ENCODE results near the gene GPC2. TPM values are rescaled to one million over a fixed set of nuclear protein-coding genes. Genes with fewer than 3 reads are reported as not detected.

Gene GPC2
- total RNA-seq, 2 donors from 2014 or later, result 1.8 to 5.0 TPM

GRCh38 chr7:100126931-100127865 is 50.0 kb downstream of the GPC2 start, which contains the start of gene MBLAC1:
Gene MBLAC1, plus strand, starts transcription at chr7:100126967. Its CDS starts 429 bp downstream, at chr7:100127396.
- Histone ChIP-seq H3K36me3 (no peaks in the 10 kb centered on the region), H3K4me3 (peak within 1 kb of the TSS; percentile 97), H3K27ac (peak within 1 kb of the TSS; percentile 96 to 98), H3K9me3 (no peaks in the 10 kb centered on the region), H3K27me3 (replicated peaks; ENCODE audit: insufficient read depth) (no peaks in the 10 kb centered on the region), H3K4me1 (ENCODE audit: control insufficient read depth in 1 of 2, low read depth in 2 of 2) (peaks cover 13 to 37% of the 10 kb centered on the region in 2 donors)
- ATAC-seq (ENCODE audit: insufficient number of reproducible peaks, low FRiP score, low read depth), result peak; percentile 94
- TF ChIP-seq, protein P1, sequence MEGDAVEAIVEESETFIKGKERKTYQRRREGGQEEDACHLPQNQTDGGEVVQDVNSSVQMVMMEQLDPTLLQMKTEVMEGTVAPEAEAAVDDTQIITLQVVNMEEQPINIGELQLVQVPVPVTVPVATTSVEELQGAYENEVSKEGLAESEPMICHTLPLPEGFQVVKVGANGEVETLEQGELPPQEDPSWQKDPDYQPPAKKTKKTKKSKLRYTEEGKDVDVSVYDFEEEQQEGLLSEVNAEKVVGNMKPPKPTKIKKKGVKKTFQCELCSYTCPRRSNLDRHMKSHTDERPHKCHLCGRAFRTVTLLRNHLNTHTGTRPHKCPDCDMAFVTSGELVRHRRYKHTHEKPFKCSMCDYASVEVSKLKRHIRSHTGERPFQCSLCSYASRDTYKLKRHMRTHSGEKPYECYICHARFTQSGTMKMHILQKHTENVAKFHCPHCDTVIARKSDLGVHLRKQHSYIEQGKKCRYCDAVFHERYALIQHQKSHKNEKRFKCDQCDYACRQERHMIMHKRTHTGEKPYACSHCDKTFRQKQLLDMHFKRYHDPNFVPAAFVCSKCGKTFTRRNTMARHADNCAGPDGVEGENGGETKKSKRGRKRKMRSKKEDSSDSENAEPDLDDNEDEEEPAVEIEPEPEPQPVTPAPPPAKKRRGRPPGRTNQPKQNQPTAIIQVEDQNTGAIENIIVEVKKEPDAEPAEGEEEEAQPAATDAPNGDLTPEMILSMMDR (IDR thresholded peaks at IDR 0.05), result no peak
- peak; percentile 65 for DNase-seq (ENCODE audit: low spot score)

DNA sequence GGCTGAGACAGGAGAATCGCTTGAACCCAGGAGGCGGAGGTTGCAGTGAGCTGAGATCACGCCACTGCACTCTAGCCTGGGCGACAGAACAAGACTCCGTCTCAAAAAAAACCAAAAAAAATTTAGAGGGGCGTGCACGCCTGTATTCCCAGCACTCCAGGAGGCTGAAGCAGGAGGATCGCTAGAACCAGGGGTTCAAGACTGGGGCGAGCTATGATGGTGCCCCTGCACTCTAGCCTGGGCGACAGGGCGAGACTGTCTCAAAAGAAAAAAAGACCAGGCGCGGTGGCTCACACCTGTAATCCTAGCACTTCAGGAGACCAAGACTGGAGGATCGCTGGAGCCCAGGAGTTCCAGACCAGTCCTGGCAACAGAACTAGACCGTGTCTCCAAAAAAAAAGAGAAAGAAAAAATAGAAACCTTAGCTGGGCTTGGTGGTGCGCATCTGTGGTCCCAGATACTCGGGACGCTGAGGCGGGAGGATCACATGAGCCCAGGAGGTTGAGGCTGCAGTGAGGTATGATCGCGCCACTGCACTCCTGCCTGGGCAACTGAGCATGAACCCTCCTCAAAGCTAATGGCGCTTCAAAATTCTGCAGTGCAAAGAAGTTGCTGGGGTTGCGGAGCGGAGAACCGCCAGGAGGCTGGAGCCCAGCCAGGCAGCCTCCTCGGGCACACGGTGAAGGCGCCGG is 50.8 kb downstream of the GPC2 start:
- TF ChIP-seq, protein P1 (IDR thresholded peaks at IDR 0.05), result no peak
- Histone ChIP-seq H3K9me3 (no peaks in the 10 kb centered on the region), H3K4me1 (ENCODE audit: control insufficient read depth in 1 of 2, low read depth in 2 of 2) (peaks cover 11 to 36% of the 10 kb centered on the region in 2 donors), H3K4me3 (peak overlapping the region; percentile 97), H3K27me3 (replicated peaks; ENCODE audit: insufficient read depth) (no peaks in the 10 kb centered on the region), H3K27ac (peak overlapping the region; percentile 96 to 98), H3K36me3 (no peaks in the 10 kb centered on the region)
- DNase-seq (ENCODE audit: low spot score) (no peak), ATAC-seq (ENCODE audit: insufficient number of reproducible peaks, low FRiP score, low read depth) (no peak)

GRCh38 chr7:100124301-100125230 is 52.6 kb downstream of the GPC2 start:
- Histone ChIP-seq H3K9me3 (no peaks in the 10 kb centered on the region), H3K27me3 (replicated peaks; ENCODE audit: insufficient read depth) (no peaks in the 10 kb centered on the region), H3K27ac (no peak overlapping the region), H3K4me1 (ENCODE audit: control insufficient read depth in 1 of 2, low read depth in 2 of 2) (peaks cover 13 to 36% of the 10 kb centered on the region in 2 donors), H3K4me3 (no peak overlapping the region), H3K36me3 (no peaks in the 10 kb centered on the region)
- TF ChIP-seq, protein P1 (IDR thresholded peaks at IDR 0.05), result no peak
- DNase-seq (ENCODE audit: low spot score), result no peak
- ATAC-seq (ENCODE audit: insufficient number of reproducible peaks, low FRiP score, low read depth), result no peak

DNA sequence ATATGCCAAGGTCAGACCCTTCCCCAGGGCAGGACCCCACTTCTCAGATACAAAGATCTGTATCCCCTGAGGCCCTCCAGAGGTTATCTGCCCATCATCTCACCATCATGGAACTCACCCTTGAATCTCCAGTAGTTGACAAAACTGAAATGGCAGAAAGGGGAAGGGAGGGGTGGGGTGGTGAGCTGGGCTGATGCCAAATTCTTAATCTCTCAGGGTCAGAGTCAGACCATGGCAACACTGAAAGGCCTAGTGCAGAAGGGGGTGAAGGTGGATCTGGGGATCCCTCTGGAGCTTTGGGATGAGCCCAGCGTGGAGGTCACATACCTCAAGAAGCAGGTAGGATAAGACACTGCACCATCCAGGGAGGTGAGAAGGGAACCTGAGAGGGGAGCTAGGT is 54.6 kb downstream of the GPC2 start:
- no peaks in the 10 kb centered on the region for H3K27me3 ChIP-seq (replicated peaks; ENCODE audit: insufficient read depth)
- no peak overlapping the region for H3K27ac ChIP-seq
- H3K9me3 ChIP-seq, result no peaks in the 10 kb centered on the region
- no peak overlapping the region for H3K4me3 ChIP-seq
- no peak for ATAC-seq (ENCODE audit: insufficient number of reproducible peaks, low FRiP score, low read depth)
- H3K4me1 ChIP-seq (ENCODE audit: control insufficient read depth in 1 of 2, low read depth in 2 of 2), result peaks cover 15 to 34% of the 10 kb centered on the region in 2 donors
- TF ChIP-seq, protein P1 (IDR thresholded peaks at IDR 0.05), result no peak
- no peaks in the 10 kb centered on the region for H3K36me3 ChIP-seq
- DNase-seq (ENCODE audit: low spot score), result no peak
